Mammary epithelial cell (primary cell): Measurements from ENCODE around the gene ROCK1.

ENCODE experiments used
- CTCF ChIP-seq, 2 donors: IDR thresholded peaks in 1 of 2; conservative IDR thresholded peaks in 1 of 2; 2 replicates each; pipeline ENCODE4 v1.5.1; 2011 to 2012; ENCODE audit warnings: inconsistent platforms in 2 of 2, low read length in 2 of 2, mild to moderate bottlenecking in 2 of 2, control low read depth in 1 of 2, low read depth in 1 of 2; ENCODE audit not compliant: insufficient read depth in 1 of 2; ENCODE audit errors: extremely low read depth in 1 of 2
- EZH2 ChIP-seq: IDR thresholded peaks from 2 replicates; pipeline ENCODE4 v1.6.1; 2012; ENCODE audit warnings: low read length, inconsistent platforms, borderline replicate concordance

GRCh38 chr18:21080576-21080975, 31.0 kb downstream of the ROCK1 start:
- TF ChIP-seq CTCF (conservative IDR thresholded peaks at IDR 0.05 in 1 of 2, IDR thresholded peaks at IDR 0.05 in 1 of 2; ENCODE audit: extremely low read depth in 1 of 2, insufficient read depth in 1 of 2, low read depth in 1 of 2, low read length in 2 of 2) = no peak
- TF ChIP-seq EZH2 = no peak
